Measurements from ENCODE around the gene KLF11. TPM values are rescaled to one million over a fixed set of nuclear protein-coding genes. Genes with fewer than 3 reads are reported as not detected.

Gene KLF11

GRCh38 chr2:10096641-10097040 lies 53.3 kb downstream of the KLF11 start:
- Histone ChIP-seq H3K9ac (ENCODE audit: low read depth, low read length) (no peak overlapping the region), H3K4me3 (ENCODE audit: low read length) (no peak overlapping the region), H3K4me2 (ENCODE audit: low read length) (no peak overlapping the region), H3K9me3 (replicated peaks; ENCODE audit: low read length) (no peaks in the 10 kb centered on the region), H3K4me1 (ENCODE audit: control insufficient read depth, insufficient read depth, low read length) (peaks cover 2% of the 10 kb centered on the region), H3K36me3 (ENCODE audit: insufficient read depth, low read length) (no peaks in the 10 kb centered on the region), H3K27me3 (ENCODE audit: control insufficient read depth, insufficient read depth, low read length) (peaks cover 24% of the 10 kb centered on the region)

- Histone ChIP-seq H3K36me3 (ENCODE audit: insufficient read depth, low read length) (no peaks in the 10 kb centered on the region), H3K9ac (ENCODE audit: low read depth, low read length) (no peak overlapping the region), H3K9me3 (replicated peaks; ENCODE audit: low read length) (no peaks in the 10 kb centered on the region), H3K4me1 (ENCODE audit: control insufficient read depth, insufficient read depth, low read length) (peaks cover 2% of the 10 kb centered on the region), H3K4me2 (ENCODE audit: low read length) (no peak overlapping the region), H3K27me3 (ENCODE audit: control insufficient read depth, insufficient read depth, low read length) (peaks cover 17% of the 10 kb centered on the region), H3K4me3 (ENCODE audit: low read length) (no peak overlapping the region)
Measured at GRCh38 chr2:10097352-10098148, 54.2 kb downstream of the KLF11 start.

- H3K27me3 ChIP-seq (ENCODE audit: control insufficient read depth, insufficient read depth, low read length) = no peaks in the 10 kb centered on the region
- no peak overlapping the region for H3K4me2 ChIP-seq (ENCODE audit: low read length)
- no peak overlapping the region for H3K9ac ChIP-seq (ENCODE audit: low read depth, low read length)
- no peaks in the 10 kb centered on the region for H3K9me3 ChIP-seq (replicated peaks; ENCODE audit: low read length)
- no peaks in the 10 kb centered on the region for H3K36me3 ChIP-seq (ENCODE audit: insufficient read depth, low read length)
- H3K4me1 ChIP-seq (ENCODE audit: control insufficient read depth, insufficient read depth, low read length) = peaks cover 2% of the 10 kb centered on the region
- H3K4me3 ChIP-seq (ENCODE audit: low read length) = no peak overlapping the region
Measured at GRCh38 chr2:10101491-10101890, 58.1 kb downstream of the KLF11 start.

- H3K27me3 ChIP-seq (ENCODE audit: control insufficient read depth, insufficient read depth, low read length) = no peaks in the 10 kb centered on the region
- no peak overlapping the region for H3K4me3 ChIP-seq (ENCODE audit: low read length)
- H3K36me3 ChIP-seq (ENCODE audit: insufficient read depth, low read length) = no peaks in the 10 kb centered on the region
- no peaks in the 10 kb centered on the region for H3K4me1 ChIP-seq (ENCODE audit: control insufficient read depth, insufficient read depth, low read length)
- H3K9ac ChIP-seq (ENCODE audit: low read depth, low read length) = no peak overlapping the region
- no peak overlapping the region for H3K4me2 ChIP-seq (ENCODE audit: low read length)
- H3K9me3 ChIP-seq (replicated peaks; ENCODE audit: low read length) = no peaks in the 10 kb centered on the region
Measured at GRCh38 chr2:10103179-10103578, 59.8 kb downstream of the KLF11 start.

Small RNA genes within 50 kb of the gene (small RNA-seq; reads per million reads assigned to genes)
- gene RF00568 = not detected

Measured in skeletal muscle satellite cell (primary cell).